GM12878 (cell line): Measurements from ENCODE around the gene PREX1. TPM values are rescaled to one million over a fixed set of nuclear protein-coding genes. Genes with fewer than 3 reads are reported as not detected.

ENCODE experiments used
- ATAC-seq: fragments of 200-7000 bp; cut with Tn5 transposase; 3 replicates; pipeline ENCODE4 v1.9.1; 2020; ENCODE audit warnings: mild to moderate bottlenecking, moderate library complexity
- BruUV-seq: library from RNA; stranded (reverse); fragments of 400-500 nt; replicated peaks from 2 replicates; lab custom pipeline; 2021; lab: Mats Ljungman, UMichigan
- CTCF ChIA-PET: fragments of 300-600 bp; sonication (Branson Sonifier 250); formaldehyde crosslinking; extraction: SDS; loops from one replicate; lab custom pipeline; 2021; ENCODE audit warnings: inconsistent platforms; lab: Yijun Ruan, JAX
- POLR2A ChIA-PET: fragments of 350-600 bp; formaldehyde crosslinking; extraction: SDS; loops from one replicate; lab custom pipeline; 2021; ENCODE audit warnings: inconsistent platforms; lab: Charles Lee
- RAD21 ChIA-PET: fragments of 300-600 bp; sonication (Branson Sonifier 250); formaldehyde crosslinking; loops from one replicate; lab custom pipeline; 2023; ENCODE audit warnings: antibody characterized with exemption; ENCODE audit not compliant: unreplicated experiment; lab: Charles Lee
- SMC1A ChIA-PET: fragments of 300-600 bp; sonication (Branson Sonifier 250); formaldehyde crosslinking; loops from one replicate; lab custom pipeline; 2023; ENCODE audit not compliant: unreplicated experiment, uncharacterized antibody; lab: Charles Lee
- DNase-seq: peaks from one replicate; pipeline ENCODE4 v3.0.0-alpha.2; 2011; ENCODE audit warnings: low read depth, low spot score
- FAIRE-seq: peaks from 3 replicates; lab custom pipeline; 2011; peaks lifted over from hg19 to GRCh38; lab: Jason Lieb, UNC
- H2AFZ ChIP-seq: 2 replicates; pipeline ENCODE4 v1.6.0; 2011; ENCODE audit warnings: low read depth, low read length, control low read depth; ENCODE audit not compliant: control insufficient read depth
- H3K27ac ChIP-seq: 2 replicates; pipeline ENCODE4 v1.5.1; 2011; ENCODE audit warnings: control low read depth; ENCODE audit not compliant: control insufficient read depth, insufficient read depth
- H3K27me3 ChIP-seq, 2 experiments: replicated peaks in 1 of 2; 2 replicates each; pipeline versions ENCODE4 v1.6.0 to v1.6.1; 2011; ENCODE audit warnings: low read length in 1 of 2; ENCODE audit not compliant: control insufficient read depth in 2 of 2, insufficient read depth in 2 of 2
- H3K36me3 ChIP-seq, 2 experiments: 2 replicates each; pipeline ENCODE4 v1.5.1; 2011; ENCODE audit warnings: low read length in 1 of 2; ENCODE audit not compliant: control insufficient read depth in 2 of 2, insufficient read depth in 2 of 2
- H3K4me1 ChIP-seq: 2 replicates; pipeline ENCODE4 v1.6.1; 2011; ENCODE audit warnings: mild to moderate bottlenecking, low read length, moderate library complexity, mixed read lengths; ENCODE audit not compliant: control insufficient read depth, insufficient read depth
- H3K4me2 ChIP-seq: 2 replicates; pipeline ENCODE4 v1.6.0; 2011; ENCODE audit warnings: control low read depth; ENCODE audit not compliant: control insufficient read depth, insufficient read depth
- H3K4me3 ChIP-seq: fragments of 200-600 bp; sonication (generic); 2 replicates; pipeline ENCODE4 v1.5.1; 2016
- H3K79me2 ChIP-seq: 2 replicates; pipeline ENCODE4 v1.6.0; 2011; ENCODE audit warnings: low read length; ENCODE audit not compliant: control insufficient read depth, insufficient read depth
- H3K9ac ChIP-seq: 2 replicates; pipeline ENCODE4 v1.8.0; 2011; ENCODE audit warnings: low read length, control low read depth, mixed read lengths; ENCODE audit not compliant: control insufficient read depth, insufficient read depth
- H3K9me3 ChIP-seq: replicated peaks from 3 replicates; pipeline ENCODE4 v1.5.1; 2011; ENCODE audit warnings: mild to moderate bottlenecking, low read length; ENCODE audit not compliant: control insufficient read depth, insufficient read depth
- H4K20me1 ChIP-seq: 2 replicates; pipeline ENCODE4 v1.6.0; 2011; ENCODE audit not compliant: control insufficient read depth, insufficient read depth
- ATF7 ChIP-seq: fragments of 450-650 bp; IDR thresholded peaks from 2 replicates; pipeline ENCODE4 v1.6.1; 2016; ENCODE audit warnings: low read depth, mild to moderate bottlenecking
- EGR1 ChIP-seq, 2 experiments: IDR thresholded peaks; 1 replicate in 1 of 2; 2 replicates in 1 of 2; pipeline ENCODE4 v1.6.1; 2011 to 2012; ENCODE audit warnings: low read depth in 2 of 2, low read length in 2 of 2, borderline replicate concordance in 1 of 2, mild to moderate bottlenecking in 1 of 2, moderate library complexity in 1 of 2
- JUND ChIP-seq: IDR thresholded peaks from 2 replicates; pipeline ENCODE4 v1.6.1; 2012; ENCODE audit warnings: low read depth, mild to moderate bottlenecking, low read length, improper control_type of control experiment, moderate library complexity
- POLR2A ChIP-seq: IDR thresholded peaks from 2 replicates; pipeline ENCODE4 v1.6.1; 2011; ENCODE audit warnings: low read depth, mild to moderate bottlenecking, low read length
- SMARCA5 ChIP-seq: fragments of 450-650 bp; IDR thresholded peaks from 2 replicates; pipeline ENCODE4 v1.6.1; 2017; ENCODE audit warnings: mild to moderate bottlenecking
- TCF3 ChIP-seq: IDR thresholded peaks from 2 replicates; pipeline ENCODE4 v1.6.1; 2012; ENCODE audit warnings: low read depth, mild to moderate bottlenecking, low read length, borderline replicate concordance; ENCODE audit not compliant: insufficient read depth
- WRNIP1 ChIP-seq: IDR thresholded peaks from 2 replicates; pipeline ENCODE4 v1.6.1; 2011; ENCODE audit warnings: low read depth, low read length, improper control_type of control experiment, borderline replicate concordance
- WGBS: methylation state at CpG from one replicate; pipeline ENCODE4 v1.1.6; 2016; ENCODE audit warnings: low lambda C conversion rate; ENCODE audit not compliant: insufficient replicate concordance, insufficient coverage; ENCODE audit errors: missing lambda C conversion rate; 5-methylcytosine and 5-hydroxymethylcytosine counted together
- in situ Hi-C: fragments of 300-500 bp; cut with MboI; formaldehyde crosslinking; loops from 9 replicates; pipeline ENCODE4 v1.14.3; 2018; ENCODE audit warnings: mixed read lengths
- intact Hi-C: fragments of 100-400 bp; cut with micrococcal nuclease; formaldehyde crosslinking; loops from one replicate; pipeline ENCODE4 v1.14.2; 2022; ENCODE audit not compliant: unreplicated experiment
- polyA plus RNA-seq, 11 experiments: library from polyadenylated mRNA; depleted of rRNA in 4 of 11; unstranded in 6 of 11; stranded (reverse) in 5 of 11; fragments of >200 nt; fragmentation: Nextera tagmentation in 4 of 11; fragmentation: Illumina TruSeq in 1 of 11; extraction: Ambion mirVana in 4 of 11; extraction: Trizol in 1 of 11; gene quantifications; 1 replicate in 1 of 11; 2 replicates in 10 of 11; pipeline versions ENCODE4 v1.2.1 to v1.2.3, GENCODE V29; 2011 to 2016; ENCODE audit warnings: inconsistent platforms in 2 of 11, missing spikeins in 2 of 11, low read depth in 1 of 11
- total RNA-seq, 4 experiments: library from RNA; depleted of rRNA in 3 of 4; stranded (reverse); fragments of >200 nt in 3 of 4; fragmentation: Illumina TruSeq in 1 of 4; extraction: Trizol in 1 of 4; gene quantifications; 2 replicates each; pipeline versions ENCODE4 v1.2.1 to v1.2.3, GENCODE V29; 2013 to 2021

The PREX1 gene
- total and polyA plus RNA-seq, 10 of the 15 experiments (the other 5 are each of a cell fraction or from before 2014, with no cell fraction given) = 2.6 to 114 (median 38.9) TPM

DNA sequence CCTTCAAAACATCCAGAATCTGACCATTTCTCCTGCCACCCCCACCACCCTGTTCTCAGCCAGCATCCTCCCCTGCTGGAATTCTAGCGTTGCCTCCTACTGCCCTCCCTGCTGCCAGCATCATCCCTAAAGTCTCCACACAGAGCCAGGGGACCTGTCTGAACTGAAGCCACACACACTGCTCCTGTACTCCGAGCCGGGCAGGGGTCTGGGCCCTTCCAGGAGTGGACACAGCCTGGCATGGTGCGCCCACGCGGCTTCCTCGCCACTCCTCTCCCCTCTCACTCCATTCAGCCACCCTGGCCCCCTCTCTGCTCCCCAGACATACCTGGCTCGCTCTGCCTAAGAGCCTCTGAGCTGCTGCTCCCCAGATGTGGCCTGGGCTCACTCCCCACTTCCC lies 155.5 kb downstream of the PREX1 start:
- DNase-seq (no peak), FAIRE-seq (no peak), ATAC-seq (no peak; the same call in 2 of the 3 replicates)
- ChIA-PET CTCF (no interaction called here), SMC1A (interaction anchor here (1.1 kb wide), 1 partner anchor 24 kb away, joined by 3 read pairs; no protein-coding TSS in a partner anchor), RAD21 (no interaction called here), POLR2A (no interaction called here)
- Histone ChIP-seq H2AFZ (no peak overlapping the region), H3K4me3 (no peak overlapping the region), H3K36me3 (peaks cover 16 to 48% of the 10 kb centered on the region in 2 experiments; a peak in 3 of 4 replicates), H3K9ac (no peak overlapping the region), H3K4me1 (no peaks in the 10 kb centered on the region), H3K27me3 (no peaks in the 10 kb centered on the region), H4K20me1 (no peaks in the 10 kb centered on the region), H3K9me3 (no peaks in the 10 kb centered on the region), H3K79me2 (no peaks in the 10 kb centered on the region), H3K4me2 (no peak overlapping the region), H3K27ac (no peak overlapping the region)
- in situ Hi-C loops = no loop called here
- intact Hi-C loops = no loop called here
- WGBS = 90% methylated on average over 8 of the region's 8 CpGs
- no TSS peak for BruUV-seq
- TF ChIP-seq POLR2A (peak; percentile 51), JUND (no peak), EGR1 (IDR thresholded peaks at IDR 0.05; ENCODE audit: borderline replicate concordance in 1 of 2, low read depth in 2 of 2, low read length in 2 of 2) (no peak), ATF7 (no peak), WRNIP1 (no peak)

DNA sequence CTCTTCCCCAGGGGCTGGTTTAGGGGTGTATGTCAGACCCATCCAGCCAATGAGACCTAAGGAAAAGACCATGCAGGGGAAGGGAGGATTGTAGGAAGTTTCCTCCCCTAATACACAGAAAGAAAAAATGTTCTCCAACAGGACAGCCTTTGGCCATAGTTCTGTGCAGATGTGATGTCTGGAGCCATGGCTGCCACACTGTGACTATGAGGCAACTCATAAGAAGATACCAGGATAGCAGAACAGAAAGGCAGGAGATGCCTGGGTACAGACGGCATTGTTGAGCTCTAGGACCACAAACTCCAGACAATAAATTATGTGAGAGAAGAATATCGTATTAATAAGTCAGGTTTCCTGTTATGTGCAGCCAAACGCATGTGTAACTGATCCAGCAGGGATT lies 156.7 kb downstream of the PREX1 start:
- no peak overlapping the region for H3K9ac ChIP-seq
- H3K9me3 ChIP-seq = no peaks in the 10 kb centered on the region
- no TSS peak for BruUV-seq
- H4K20me1 ChIP-seq = no peaks in the 10 kb centered on the region
- ChIA-PET RAD21 (no interaction called here), CTCF (no interaction called here), POLR2A (no interaction called here), SMC1A (interaction anchor here (0.6 kb wide), 1 partner anchor 367 kb away, joined by 3 read pairs; no protein-coding TSS in a partner anchor)
- no peak overlapping the region for H3K4me3 ChIP-seq
- H3K36me3 ChIP-seq = peaks cover 6 to 40% of the 10 kb centered on the region in 2 experiments; a peak in 3 of 4 replicates
- H3K4me2 ChIP-seq = no peak overlapping the region
- WGBS = 30% methylated on average over 3 of the region's 3 CpGs
- DNase-seq (no peak), FAIRE-seq (no peak), ATAC-seq (no peak)
- H3K27ac ChIP-seq = no peak overlapping the region
- TF ChIP-seq TCF3 (no peak), SMARCA5 (peak; percentile 22; the same call in 1 of the 2 replicates)
- no peaks in the 10 kb centered on the region for H3K4me1 ChIP-seq
- intact Hi-C loops = no loop called here
- no peaks in the 10 kb centered on the region for H3K79me2 ChIP-seq
- H3K27me3 ChIP-seq = no peaks in the 10 kb centered on the region
- in situ Hi-C loops = no loop called here
- no peak overlapping the region for H2AFZ ChIP-seq
